ENCODE data around the gene GRPEL1. TPM values are rescaled to one million over a fixed set of nuclear protein-coding genes. Genes with fewer than 3 reads are reported as not detected.

The GRPEL1 gene
- total and polyA plus RNA-seq, 8 donors = 7.7 to 15.6 (median 11.3) TPM

GRCh38 chr4:7107166-7107905 is 39.5 kb upstream of the GRPEL1 start:
- intact Hi-C loops (cut with DNase I) = no loop called here
- FAIRE-seq (no peak), ATAC-seq (no peak), DNase-seq (peak in 1 of 6 donors; percentile 38)
- 82 to 89% methylated on average over 11 of the region's 11 CpGs for WGBS, 2 donors
- Histone ChIP-seq H3K9me3 (no peaks in the 10 kb centered on the region), H3K27ac (no peak overlapping the region), H3K4me1 (peaks cover 0 to 5% (median 0%) of the 10 kb centered on the region in 3 donors), H3K4me3 (no peak overlapping the region), H3K36me3 (no peaks in the 10 kb centered on the region), H3K27me3 (no peaks in the 10 kb centered on the region)
- no peak for TF ChIP-seq CTCF (IDR thresholded peaks at IDR 0.05)

GRCh38 chr4:7105276-7105675 is 37.4 kb upstream of the GRPEL1 start:
- DNase-seq (no peak), FAIRE-seq (no peak)
- WGBS, 2 donors = 66 to 71% methylated on average over 15 of the region's 15 CpGs

GRCh38 chr4:7104366-7105031 is 36.6 kb upstream of the GRPEL1 start:
- H3K27me3 ChIP-seq = no peaks in the 10 kb centered on the region
- FAIRE-seq = no peak
- H3K27ac ChIP-seq = peak overlapping the region in 1 of 4 donors; percentile 81
- no peak for ATAC-seq
- DNase-seq = no peak
- no peaks in the 10 kb centered on the region for H3K9me3 ChIP-seq
- no peak overlapping the region for H3K4me3 ChIP-seq
- peaks cover 0 to 11% (median 0%) of the 10 kb centered on the region in 3 donors for H3K4me1 ChIP-seq
- intact Hi-C loops (cut with DNase I) = no loop called here
- TF ChIP-seq CTCF (IDR thresholded peaks at IDR 0.05) = no peak
- no peaks in the 10 kb centered on the region for H3K36me3 ChIP-seq
- 88% methylated on average over 7 of the region's 7 CpGs for WGBS, 2 donors

More at GRCh38 chr4:7105276-7105675, 37.4 kb upstream of the GRPEL1 start:
- no peaks in the 10 kb centered on the region for H3K9me3 ChIP-seq
- peaks cover 0 to 11% (median 0%) of the 10 kb centered on the region in 3 donors for H3K4me1 ChIP-seq
- no peak overlapping the region for H3K4me3 ChIP-seq
- no peaks in the 10 kb centered on the region for H3K27me3 ChIP-seq
- no peak for ATAC-seq
- TF ChIP-seq CTCF (IDR thresholded peaks at IDR 0.05) = no peak
- no peak overlapping the region for H3K27ac ChIP-seq
- H3K36me3 ChIP-seq = no peaks in the 10 kb centered on the region
- intact Hi-C loops (cut with DNase I) = no loop called here

- Histone ChIP-seq H3K27ac (peak overlapping the region; percentile 42 to 81 (median 70)), H3K4me1 (peaks cover 0 to 11% (median 0%) of the 10 kb centered on the region in 3 donors), H3K36me3 (no peaks in the 10 kb centered on the region), H3K27me3 (no peaks in the 10 kb centered on the region), H3K4me3 (peak overlapping the region in 2 of 4 donors; percentile 52 to 69), H3K9me3 (no peaks in the 10 kb centered on the region)
- peak; percentile 42 to 68 (median 62) for ATAC-seq
- intact Hi-C loops (cut with DNase I) = no loop called here
- 23 to 24% methylated on average over 21 of the region's 21 CpGs for WGBS, 2 donors
- FAIRE-seq = no peak
- TF ChIP-seq CTCF (IDR thresholded peaks at IDR 0.05) = no peak
- DNase-seq = peak; percentile 78 to 89 (median 82)
Measured at GRCh38 chr4:7103607-7104365, 35.9 kb upstream of the GRPEL1 start.
